SK-N-SH (cell line): ENCODE measurements around the gene AFF3. TPM values are rescaled to one million over a fixed set of nuclear protein-coding genes. Genes with fewer than 3 reads are reported as not detected.

Experiments used
- CTCF ChIA-PET: fragments of 300-600, 350-600 bp; formaldehyde crosslinking; extraction: SDS; loops from one replicate; lab custom pipeline; 2021; lab: Yijun Ruan, JAX
- POLR2A ChIA-PET: fragments of 350-600 bp; sonication (Branson Sonifier 250); formaldehyde crosslinking; extraction: SDS; loops from one replicate; lab custom pipeline; 2020; ENCODE audit warnings: antibody characterized with exemption, inconsistent platforms; lab: Yijun Ruan, JAX
- DNase-seq: peaks from one replicate; pipeline ENCODE4 v3.0.0; 2012
- H2AFZ ChIP-seq: fragments of 200-600 bp; sonication (generic); 2 replicates; pipeline ENCODE4 v1.8.1; 2016; ENCODE audit warnings: antibody characterized with exemption, mild to moderate bottlenecking, low read depth
- H3F3A ChIP-seq: fragments of 200-600 bp; sonication (generic); replicated peaks from 2 replicates; pipeline ENCODE3; 2016; ENCODE audit warnings: antibody characterized with exemption, mild to moderate bottlenecking; ENCODE audit not compliant: insufficient read depth
- H3K27ac ChIP-seq, 2 experiments: fragments of 200-500 bp in 1 of 2; fragments of 200-600 bp in 1 of 2; sonication (Bioruptor generic) in 1 of 2; sonication (generic), shearing (Covaris generic) in 1 of 2; 2 replicates each; pipeline versions ENCODE4 v1.5.1 to v1.6.1; 2014 to 2016; ENCODE audit warnings: low read depth in 2 of 2, inconsistent platforms in 1 of 2, low read length in 1 of 2, mild to moderate bottlenecking in 1 of 2, mixed read lengths in 1 of 2
- H3K27me3 ChIP-seq: fragments of 200-600 bp; sonication (generic), shearing (Covaris generic); 2 replicates; pipeline ENCODE4 v1.6.1; 2016; ENCODE audit warnings: mixed run types; ENCODE audit not compliant: insufficient read depth
- H3K36me3 ChIP-seq, 2 experiments: fragments of 200-500 bp in 1 of 2; fragments of 200-600 bp in 1 of 2; sonication (Bioruptor generic) in 1 of 2; sonication (generic) in 1 of 2; replicated peaks in 1 of 2; 2 replicates each; pipeline versions ENCODE3 to v1.5.1; 2014 to 2016; ENCODE audit warnings: low read length in 1 of 2, mild to moderate bottlenecking in 1 of 2; ENCODE audit not compliant: insufficient read depth in 2 of 2, control insufficient read depth in 1 of 2
- H3K4me1 ChIP-seq, 2 experiments: fragments of 200-500 bp in 1 of 2; fragments of 200-600 bp in 1 of 2; sonication (Bioruptor generic) in 1 of 2; sonication (generic), shearing (Covaris generic) in 1 of 2; 2 replicates each; pipeline versions ENCODE4 v1.5.1 to v1.6.1; 2014 to 2016; ENCODE audit warnings: low read depth in 1 of 2, low read length in 1 of 2, mixed run types in 1 of 2; ENCODE audit not compliant: insufficient read depth in 2 of 2, control insufficient read depth in 1 of 2
- H3K4me2 ChIP-seq: fragments of 200-600 bp; sonication (generic), shearing (Covaris generic); 2 replicates; pipeline ENCODE4 v1.6.1; 2017; ENCODE audit warnings: mixed run types
- H3K4me3 ChIP-seq, 2 experiments: fragments of 200-500 bp in 1 of 2; fragments of 200-600 bp in 1 of 2; sonication (Bioruptor generic) in 1 of 2; sonication (generic), shearing (Covaris generic) in 1 of 2; 2 replicates each; pipeline versions ENCODE4 v1.5.1 to v1.8.1; 2014 to 2016; ENCODE audit warnings: low read depth in 2 of 2, inconsistent platforms in 1 of 2, low read length in 1 of 2, mild to moderate bottlenecking in 1 of 2, mixed read lengths in 1 of 2, moderate library complexity in 1 of 2
- H3K79me2 ChIP-seq: fragments of 200-600 bp; sonication (generic); 2 replicates; pipeline ENCODE4 v1.8.1; 2017; ENCODE audit warnings: mild to moderate bottlenecking; ENCODE audit not compliant: insufficient read depth
- H3K9ac ChIP-seq: fragments of 200-600 bp; sonication (generic); 2 replicates; pipeline ENCODE4 v1.6.1; 2017; ENCODE audit warnings: mixed run types
- H3K9me2 ChIP-seq: fragments of 200-600 bp; sonication (generic); 2 replicates; pipeline ENCODE4 v1.6.1; 2017; ENCODE audit warnings: mixed run types
- H3K9me3 ChIP-seq: fragments of 200-600 bp; sonication (generic); 2 replicates; pipeline ENCODE4 v1.6.1; 2017; ENCODE audit warnings: mixed run types, mild to moderate bottlenecking, moderate library complexity
- H4K20me1 ChIP-seq: fragments of 200-600 bp; sonication (generic); 2 replicates; pipeline ENCODE4 v1.6.1; 2017; ENCODE audit warnings: mild to moderate bottlenecking, mixed run types; ENCODE audit not compliant: insufficient read depth
- CHD2 ChIP-seq: fragments of 150-350 bp; IDR thresholded peaks from 2 replicates; pipeline ENCODE4 v1.6.1; 2018; ENCODE audit warnings: low read length; ENCODE audit not compliant: partially characterized antibody
- ELF1 ChIP-seq: IDR thresholded peaks from 2 replicates; pipeline ENCODE4 v1.4.0; 2012
- EP300 ChIP-seq, 2 experiments: IDR thresholded peaks; 2 replicates each; pipeline versions ENCODE4 v1.4.0 to v1.6.1; 2012; ENCODE audit warnings: borderline replicate concordance in 1 of 2, low read depth in 1 of 2, low read length in 1 of 2
- FOSL2 ChIP-seq: IDR thresholded peaks from 2 replicates; pipeline ENCODE4 v1.4.0; 2012; ENCODE audit warnings: low read depth, mild to moderate bottlenecking, moderate library complexity, borderline replicate concordance
- FOXM1 ChIP-seq: IDR thresholded peaks from 2 replicates; pipeline ENCODE4 v1.4.0; 2012; ENCODE audit warnings: low read depth, mild to moderate bottlenecking
- GABPA ChIP-seq: IDR thresholded peaks from 2 replicates; pipeline ENCODE4 v1.4.0; 2012; ENCODE audit warnings: low read depth, mild to moderate bottlenecking
- GATA2 ChIP-seq: sonication (generic); formaldehyde crosslinking; IDR thresholded peaks from 2 replicates; pipeline ENCODE4 v1.5.0; 2020; ENCODE audit warnings: mild to moderate bottlenecking, missing genetic modification reagents
- JUND ChIP-seq: IDR thresholded peaks from 2 replicates; pipeline ENCODE4 v1.4.0; 2012
- MXI1 ChIP-seq: IDR thresholded peaks from 2 replicates; pipeline ENCODE4 v1.6.1; 2012; ENCODE audit warnings: mild to moderate bottlenecking, low read depth, low read length, improper control_type of control experiment
- NRF1 ChIP-seq: IDR thresholded peaks from 2 replicates; pipeline ENCODE4 v1.6.1; 2012; ENCODE audit warnings: low read depth, mild to moderate bottlenecking, low read length
- POLR2AphosphoS5 ChIP-seq: IDR thresholded peaks from 2 replicates; pipeline ENCODE4 v1.6.1; 2012; ENCODE audit warnings: low read depth, low read length
- RAD21 ChIP-seq: IDR thresholded peaks from 2 replicates; pipeline ENCODE4 v1.6.1; 2012; ENCODE audit warnings: mild to moderate bottlenecking, low read length
- RCOR1 ChIP-seq: fragments of 150-350 bp; IDR thresholded peaks from 2 replicates; pipeline ENCODE4 v1.6.1; 2017; ENCODE audit warnings: antibody characterized with exemption, low read length
- RXRA ChIP-seq: IDR thresholded peaks from 2 replicates; pipeline ENCODE4 v1.4.0; 2012; ENCODE audit warnings: low read depth, mild to moderate bottlenecking, borderline replicate concordance
- SIN3A ChIP-seq: IDR thresholded peaks from 2 replicates; pipeline ENCODE4 v1.6.1; 2012; ENCODE audit warnings: low read depth, mild to moderate bottlenecking, low read length, moderate library complexity, borderline replicate concordance
- TCF12 ChIP-seq: IDR thresholded peaks from 2 replicates; pipeline ENCODE4 v1.4.0; 2012
- TEAD4 ChIP-seq: IDR thresholded peaks from 2 replicates; pipeline ENCODE4 v1.4.0; 2012; ENCODE audit warnings: mild to moderate bottlenecking, borderline replicate concordance; ENCODE audit not compliant: insufficient read depth
- WGBS: methylation state at CpG from one replicate; pipeline ENCODE4 v1.1.6; 2017; ENCODE audit warnings: low lambda C conversion rate; 5-methylcytosine and 5-hydroxymethylcytosine counted together
- polyA plus RNA-seq, 3 experiments: library from polyadenylated mRNA; depleted of rRNA; stranded (reverse); fragments of >200 nt; gene quantifications; 2 replicates each; pipeline ENCODE4 v1.2.3, GENCODE V29; 2012
- TF ChIP-seq, protein P1 (sequence below): fragments of 150-350 bp; IDR thresholded peaks from 2 replicates; pipeline ENCODE4 v1.6.1; 2016; ENCODE audit warnings: mild to moderate bottlenecking, low read depth, low read length
- TF ChIP-seq, protein P2 (sequence below): fragments of 150-350 bp; IDR thresholded peaks from 2 replicates; pipeline ENCODE4 v1.6.1; 2017; ENCODE audit warnings: antibody characterized with exemption, low read length, low read depth, borderline replicate concordance
- TF ChIP-seq, protein P3 (sequence below): IDR thresholded peaks from 2 replicates; pipeline ENCODE4 v1.4.0; 2012; ENCODE audit warnings: low read depth, borderline replicate concordance
- TF ChIP-seq, protein P4 (sequence below): IDR thresholded peaks from 2 replicates; pipeline ENCODE4 v1.6.1; 2012; ENCODE audit warnings: mild to moderate bottlenecking, low read depth, low read length, moderate library complexity

Gene AFF3
- polyA plus RNA-seq, 1 of the 3 experiments (the other 2 are of a cell fraction), result 0.36 TPM

DNA sequence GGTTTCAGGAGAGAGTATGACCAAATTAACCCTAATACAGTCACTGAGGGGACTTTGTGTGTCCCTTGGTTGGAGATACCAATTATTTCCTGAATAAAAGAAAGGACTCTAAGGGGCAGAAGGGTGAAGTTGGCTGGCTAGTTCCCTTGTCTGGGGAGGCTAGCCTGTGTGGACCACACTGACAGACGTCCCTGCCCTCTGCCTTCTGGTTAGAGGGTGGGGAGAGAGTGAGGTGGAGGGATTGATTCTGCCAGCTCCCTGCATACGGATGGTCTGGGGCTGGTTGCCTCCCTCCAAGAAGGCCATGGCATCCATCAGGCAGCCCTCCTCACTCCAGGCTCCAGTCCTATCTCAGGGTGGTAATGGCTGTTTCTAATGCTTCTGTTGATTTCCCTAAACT lies 37.4 kb upstream of the AFF3 start:
- Histone ChIP-seq H4K20me1 (no peaks in the 10 kb centered on the region), H3F3A (no peaks in the 10 kb centered on the region), H3K4me3 (no peak overlapping the region), H3K9me2 (no peaks in the 10 kb centered on the region), H3K9ac (no peak overlapping the region), H3K36me3 (no peaks in the 10 kb centered on the region), H3K4me2 (no peak overlapping the region), H3K9me3 (no peaks in the 10 kb centered on the region), H3K27ac (no peak overlapping the region), H2AFZ (no peak overlapping the region), H3K79me2 (no peaks in the 10 kb centered on the region), H3K27me3 (no peaks in the 10 kb centered on the region), H3K4me1 (peaks cover 0 to 36% of the 10 kb centered on the region in 2 experiments; a peak in 2 of 4 replicates)
- WGBS, result 43% methylated on average over 1 of the region's 2 CpGs
- ChIA-PET CTCF (interaction anchor here (1.1 to 1.4 kb wide), 2 partner anchors 17 to 55 kb away, joined by 3 read pairs; no protein-coding TSS in a partner anchor), POLR2A (no interaction called here)
- no peak for DNase-seq
- TF ChIP-seq RCOR1 (no peak), NRF1 (no peak), SIN3A (no peak), GABPA (no peak), FOXM1 (no peak), TEAD4 (no peak), JUND (no peak), RAD21 (no peak), RXRA (no peak), ELF1 (no peak)
- TF ChIP-seq, protein P1, sequence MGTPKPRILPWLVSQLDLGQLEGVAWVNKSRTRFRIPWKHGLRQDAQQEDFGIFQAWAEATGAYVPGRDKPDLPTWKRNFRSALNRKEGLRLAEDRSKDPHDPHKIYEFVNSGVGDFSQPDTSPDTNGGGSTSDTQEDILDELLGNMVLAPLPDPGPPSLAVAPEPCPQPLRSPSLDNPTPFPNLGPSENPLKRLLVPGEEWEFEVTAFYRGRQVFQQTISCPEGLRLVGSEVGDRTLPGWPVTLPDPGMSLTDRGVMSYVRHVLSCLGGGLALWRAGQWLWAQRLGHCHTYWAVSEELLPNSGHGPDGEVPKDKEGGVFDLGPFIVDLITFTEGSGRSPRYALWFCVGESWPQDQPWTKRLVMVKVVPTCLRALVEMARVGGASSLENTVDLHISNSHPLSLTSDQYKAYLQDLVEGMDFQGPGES, result no peak

DNA sequence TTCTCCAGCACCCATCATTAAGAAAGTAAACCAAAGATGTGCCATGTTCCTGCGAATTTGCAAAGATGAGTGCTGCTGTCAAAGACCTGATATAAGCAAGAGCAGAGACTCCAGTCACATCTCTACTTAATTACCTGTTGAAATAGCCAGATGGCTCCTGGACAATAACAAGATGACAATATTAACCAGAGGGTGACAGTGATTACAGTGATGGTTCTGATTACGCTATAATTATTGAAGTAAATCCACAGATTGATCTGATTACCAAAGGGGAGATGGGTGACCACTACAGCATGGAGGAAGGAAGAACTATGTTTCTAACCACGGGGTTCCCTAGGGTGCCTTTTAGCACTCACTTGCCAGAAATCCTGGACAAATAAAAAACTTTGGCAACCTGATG lies 36.5 kb upstream of the AFF3 start:
- Histone ChIP-seq H3K4me3 (no peak overlapping the region), H3K27ac (peak overlapping the region in 1 of 2 experiments; percentile 92; a peak in 2 of 4 replicates), H2AFZ (0 out of 2 replicates have a peak overlapping the region, but pooled peaks have one; percentile 51), H3K9me2 (no peaks in the 10 kb centered on the region), H3K36me3 (no peaks in the 10 kb centered on the region), H3K4me2 (no peak overlapping the region), H4K20me1 (no peaks in the 10 kb centered on the region), H3K9me3 (no peaks in the 10 kb centered on the region), H3F3A (no peaks in the 10 kb centered on the region), H3K27me3 (no peaks in the 10 kb centered on the region), H3K4me1 (peaks cover 0 to 34% of the 10 kb centered on the region in 2 experiments; a peak in 2 of 4 replicates), H3K79me2 (no peaks in the 10 kb centered on the region), H3K9ac (no peak overlapping the region)
- DNase-seq, result peak; percentile 72
- ChIA-PET POLR2A (no interaction called here), CTCF (interaction anchor here (1.4 to 2.8 kb wide), 3 partner anchors 16 to 56 kb away, joined by 3 to 9 read pairs (median 8); no protein-coding TSS in a partner anchor)
- 25% methylated on average over 3 of the region's 3 CpGs for WGBS
- peak; percentile 100 for TF ChIP-seq GATA2 (CRISPR knock-in tag)
- TF ChIP-seq, protein P2, sequence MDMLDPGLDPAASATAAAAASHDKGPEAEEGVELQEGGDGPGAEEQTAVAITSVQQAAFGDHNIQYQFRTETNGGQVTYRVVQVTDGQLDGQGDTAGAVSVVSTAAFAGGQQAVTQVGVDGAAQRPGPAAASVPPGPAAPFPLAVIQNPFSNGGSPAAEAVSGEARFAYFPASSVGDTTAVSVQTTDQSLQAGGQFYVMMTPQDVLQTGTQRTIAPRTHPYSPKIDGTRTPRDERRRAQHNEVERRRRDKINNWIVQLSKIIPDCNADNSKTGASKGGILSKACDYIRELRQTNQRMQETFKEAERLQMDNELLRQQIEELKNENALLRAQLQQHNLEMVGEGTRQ, result no peak
- peak; percentile 88 for TF ChIP-seq TCF12
- TF ChIP-seq, protein P3, sequence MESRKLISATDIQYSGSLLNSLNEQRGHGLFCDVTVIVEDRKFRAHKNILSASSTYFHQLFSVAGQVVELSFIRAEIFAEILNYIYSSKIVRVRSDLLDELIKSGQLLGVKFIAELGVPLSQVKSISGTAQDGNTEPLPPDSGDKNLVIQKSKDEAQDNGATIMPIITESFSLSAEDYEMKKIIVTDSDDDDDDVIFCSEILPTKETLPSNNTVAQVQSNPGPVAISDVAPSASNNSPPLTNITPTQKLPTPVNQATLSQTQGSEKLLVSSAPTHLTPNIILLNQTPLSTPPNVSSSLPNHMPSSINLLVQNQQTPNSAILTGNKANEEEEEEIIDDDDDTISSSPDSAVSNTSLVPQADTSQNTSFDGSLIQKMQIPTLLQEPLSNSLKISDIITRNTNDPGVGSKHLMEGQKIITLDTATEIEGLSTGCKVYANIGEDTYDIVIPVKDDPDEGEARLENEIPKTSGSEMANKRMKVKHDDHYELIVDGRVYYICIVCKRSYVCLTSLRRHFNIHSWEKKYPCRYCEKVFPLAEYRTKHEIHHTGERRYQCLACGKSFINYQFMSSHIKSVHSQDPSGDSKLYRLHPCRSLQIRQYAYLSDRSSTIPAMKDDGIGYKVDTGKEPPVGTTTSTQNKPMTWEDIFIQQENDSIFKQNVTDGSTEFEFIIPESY, result no peak
- TF ChIP-seq CHD2, result peak; percentile 96
- TF ChIP-seq JUND, result peak; percentile 24; the same call in 1 of the 2 replicates
- TF ChIP-seq FOXM1, result no peak
- TF ChIP-seq FOSL2, result no peak
- peak; percentile 79 for TF ChIP-seq MXI1
- TF ChIP-seq, protein P4, sequence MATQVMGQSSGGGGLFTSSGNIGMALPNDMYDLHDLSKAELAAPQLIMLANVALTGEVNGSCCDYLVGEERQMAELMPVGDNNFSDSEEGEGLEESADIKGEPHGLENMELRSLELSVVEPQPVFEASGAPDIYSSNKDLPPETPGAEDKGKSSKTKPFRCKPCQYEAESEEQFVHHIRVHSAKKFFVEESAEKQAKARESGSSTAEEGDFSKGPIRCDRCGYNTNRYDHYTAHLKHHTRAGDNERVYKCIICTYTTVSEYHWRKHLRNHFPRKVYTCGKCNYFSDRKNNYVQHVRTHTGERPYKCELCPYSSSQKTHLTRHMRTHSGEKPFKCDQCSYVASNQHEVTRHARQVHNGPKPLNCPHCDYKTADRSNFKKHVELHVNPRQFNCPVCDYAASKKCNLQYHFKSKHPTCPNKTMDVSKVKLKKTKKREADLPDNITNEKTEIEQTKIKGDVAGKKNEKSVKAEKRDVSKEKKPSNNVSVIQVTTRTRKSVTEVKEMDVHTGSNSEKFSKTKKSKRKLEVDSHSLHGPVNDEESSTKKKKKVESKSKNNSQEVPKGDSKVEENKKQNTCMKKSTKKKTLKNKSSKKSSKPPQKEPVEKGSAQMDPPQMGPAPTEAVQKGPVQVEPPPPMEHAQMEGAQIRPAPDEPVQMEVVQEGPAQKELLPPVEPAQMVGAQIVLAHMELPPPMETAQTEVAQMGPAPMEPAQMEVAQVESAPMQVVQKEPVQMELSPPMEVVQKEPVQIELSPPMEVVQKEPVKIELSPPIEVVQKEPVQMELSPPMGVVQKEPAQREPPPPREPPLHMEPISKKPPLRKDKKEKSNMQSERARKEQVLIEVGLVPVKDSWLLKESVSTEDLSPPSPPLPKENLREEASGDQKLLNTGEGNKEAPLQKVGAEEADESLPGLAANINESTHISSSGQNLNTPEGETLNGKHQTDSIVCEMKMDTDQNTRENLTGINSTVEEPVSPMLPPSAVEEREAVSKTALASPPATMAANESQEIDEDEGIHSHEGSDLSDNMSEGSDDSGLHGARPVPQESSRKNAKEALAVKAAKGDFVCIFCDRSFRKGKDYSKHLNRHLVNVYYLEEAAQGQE, result no peak
- TF ChIP-seq TEAD4, result peak; percentile 66; the same call in 1 of the 2 replicates
- TF ChIP-seq RAD21, result peak; percentile 46
- no peak for TF ChIP-seq SIN3A
- peak; percentile 89 for TF ChIP-seq POLR2AphosphoS5
- TF ChIP-seq EP300 (IDR thresholded peaks at IDR 0.05; ENCODE audit: borderline replicate concordance in 1 of 2, low read depth in 1 of 2, low read length in 1 of 2), result peak in 1 of 2 experiments; percentile 100; a peak in 2 of 4 replicates
